Uterus (tissue), 2 donors: Measurements from ENCODE around the gene MS4A6A.
"Not testable (repeated sequence)": the region's sequence is repeated elsewhere in the genome, so short reads cannot be mapped to it uniquely, and the experiment has no call there.

ENCODE experiments used
- POLR2A ChIP-seq, 2 donors: fragments of 450-650 bp; IDR thresholded peaks; one replicate each; pipeline ENCODE4 v1.6.1; 2016; ENCODE audit warnings: antibody characterized with exemption in 2 of 2, mild to moderate bottlenecking in 1 of 2, moderate library complexity in 1 of 2
- TF ChIP-seq, protein P1 (sequence below), 4 experiments: fragments of 200-600 bp in 2 of 4; fragments of 450-650 bp in 2 of 4; sonication (generic) in 2 of 4; IDR thresholded peaks; one replicate each; pipeline ENCODE4 v1.5.1; 2016 to 2019; ENCODE audit warnings: antibody characterized with exemption in 4 of 4, mild to moderate bottlenecking in 2 of 4, moderate library complexity in 1 of 4

DNA sequence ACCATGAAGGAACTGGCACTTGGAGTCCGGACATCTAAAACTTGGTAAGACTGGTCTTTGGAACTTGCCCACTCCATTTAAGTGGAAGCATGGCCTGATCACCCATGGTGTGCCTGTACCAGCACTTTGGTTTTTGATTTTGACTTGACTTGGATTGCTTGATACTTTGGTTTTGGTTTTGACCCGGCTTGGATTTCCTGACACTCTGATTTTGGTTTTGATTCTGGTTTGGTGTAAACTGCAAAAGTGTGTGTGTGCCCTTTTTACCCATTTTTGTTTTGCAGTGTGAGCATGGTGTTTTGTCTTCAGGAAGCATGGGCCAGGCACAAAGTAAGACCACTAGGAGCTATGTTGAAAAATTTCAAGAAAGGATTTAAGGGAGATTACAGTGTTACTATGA is 3.2 kb upstream of the MS4A6A start:
- TF ChIP-seq, protein P1, sequence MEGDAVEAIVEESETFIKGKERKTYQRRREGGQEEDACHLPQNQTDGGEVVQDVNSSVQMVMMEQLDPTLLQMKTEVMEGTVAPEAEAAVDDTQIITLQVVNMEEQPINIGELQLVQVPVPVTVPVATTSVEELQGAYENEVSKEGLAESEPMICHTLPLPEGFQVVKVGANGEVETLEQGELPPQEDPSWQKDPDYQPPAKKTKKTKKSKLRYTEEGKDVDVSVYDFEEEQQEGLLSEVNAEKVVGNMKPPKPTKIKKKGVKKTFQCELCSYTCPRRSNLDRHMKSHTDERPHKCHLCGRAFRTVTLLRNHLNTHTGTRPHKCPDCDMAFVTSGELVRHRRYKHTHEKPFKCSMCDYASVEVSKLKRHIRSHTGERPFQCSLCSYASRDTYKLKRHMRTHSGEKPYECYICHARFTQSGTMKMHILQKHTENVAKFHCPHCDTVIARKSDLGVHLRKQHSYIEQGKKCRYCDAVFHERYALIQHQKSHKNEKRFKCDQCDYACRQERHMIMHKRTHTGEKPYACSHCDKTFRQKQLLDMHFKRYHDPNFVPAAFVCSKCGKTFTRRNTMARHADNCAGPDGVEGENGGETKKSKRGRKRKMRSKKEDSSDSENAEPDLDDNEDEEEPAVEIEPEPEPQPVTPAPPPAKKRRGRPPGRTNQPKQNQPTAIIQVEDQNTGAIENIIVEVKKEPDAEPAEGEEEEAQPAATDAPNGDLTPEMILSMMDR (IDR thresholded peaks at IDR 0.05), result not testable (repeated sequence)
- not testable (repeated sequence) for TF ChIP-seq POLR2A (IDR thresholded peaks at IDR 0.05)
